Measurements from ENCODE around the gene FOXP1. TPM values are rescaled to one million over a fixed set of nuclear protein-coding genes. Genes with fewer than 3 reads are reported as not detected.
A peak's percentile ranks its signal among the peaks of the same experiment; 100 is the strongest.

Gene FOXP1
- total RNA-seq, 1 experiment from 2014 or later, result 75.3 TPM

GRCh38 chr3:71414189-71414927 lies 169.2 kb downstream of the FOXP1 start:
- peaks cover 19 to 22% of the 10 kb centered on the region in 2 experiments for H3K4me1 Mint-ChIP-seq
- no peak overlapping the region for H2BK12ac ChIP-seq (ENCODE audit: insufficient read length, low read depth, low read length)
- H3K4me2 ChIP-seq (ENCODE audit: insufficient read depth, insufficient read length, low read length), result no peak overlapping the region
- no peak overlapping the region for H3K56ac ChIP-seq (ENCODE audit: insufficient read length, low read depth, low read length)
- no peaks in the 10 kb centered on the region; a peak in 1 of 5 replicates for H3K9me3 Mint-ChIP-seq
- no peak overlapping the region for H3K27ac ChIP-seq (ENCODE audit: insufficient read length, low read depth, low read length)
- H4K5ac ChIP-seq (ENCODE audit: insufficient read length, low read depth, low read length), result no peak overlapping the region
- no peak overlapping the region for H2AK5ac ChIP-seq (ENCODE audit: insufficient read length, low read length)
- peak overlapping the region in 1 of 3 experiments; percentile 18; a peak in 1 of 7 replicates for H3K27ac Mint-ChIP-seq
- no peaks in the 10 kb centered on the region for H3K79me2 ChIP-seq (ENCODE audit: insufficient read depth, low read length)
- H3K79me1 ChIP-seq (ENCODE audit: insufficient read depth, low read depth, low read length, poor library complexity, severe bottlenecking), result no peaks in the 10 kb centered on the region
- H4K20me1 ChIP-seq (ENCODE audit: control insufficient read depth, insufficient read depth, insufficient read length), result no peaks in the 10 kb centered on the region
- H3K4me3 Mint-ChIP-seq, result no peak overlapping the region
- no peaks in the 10 kb centered on the region for H3K4me1 ChIP-seq (ENCODE audit: insufficient read depth, low read length)
- no peak for TF ChIP-seq CTCF (conservative IDR thresholded peaks at IDR 0.05)
- H3K36me3 Mint-ChIP-seq (ENCODE audit: insufficient read depth in 1 of 3, low read depth in 3 of 3), result no peaks in the 10 kb centered on the region
- peak overlapping the region; percentile 43 for H3K14ac ChIP-seq (ENCODE audit: insufficient read depth, low read length)
- no CpG with 5 or more reads among the region's 15 CpGs for WGBS (ENCODE audit: extremely low coverage, insufficient read length, low lambda C conversion rate)
- H2BK5ac ChIP-seq (ENCODE audit: insufficient read length, low read length), result no peak overlapping the region
- H2BK20ac ChIP-seq (ENCODE audit: low read depth, low read length, poor library complexity, severe bottlenecking), result no peak overlapping the region
- no peaks in the 10 kb centered on the region for H3K23me2 ChIP-seq (ENCODE audit: insufficient read length, low read depth, low read length, poor library complexity, severe bottlenecking)
- no peak overlapping the region for H3K18ac ChIP-seq (ENCODE audit: insufficient read length, low read depth, low read length)
- no peak for DNase-seq
- H3K27me3 ChIP-seq (ENCODE audit: insufficient read depth, low read length), result no peaks in the 10 kb centered on the region
- H3K9me3 ChIP-seq (ENCODE audit: control insufficient read depth, low read depth, low read length), result no peaks in the 10 kb centered on the region
- H3K4ac ChIP-seq (ENCODE audit: low read depth, low read length), result no peak overlapping the region
- H4K8ac ChIP-seq (replicated peaks; ENCODE audit: insufficient read length, low read depth, low read length), result no peak overlapping the region
- H3K23ac ChIP-seq (ENCODE audit: insufficient read length, low read depth, low read length), result no peak overlapping the region
- no peaks in the 10 kb centered on the region for H3K27me3 Mint-ChIP-seq (ENCODE audit: low read depth)
- H2AFZ ChIP-seq (ENCODE audit: low read length), result no peak overlapping the region
- no peak overlapping the region for H2BK120ac ChIP-seq (ENCODE audit: low read depth, low read length, poor library complexity, severe bottlenecking)
- no peak overlapping the region for H2BK15ac ChIP-seq (ENCODE audit: low read depth, low read length)
- no peak overlapping the region for H3T11ph ChIP-seq (ENCODE audit: low read length)
- no peak overlapping the region for H3K9ac ChIP-seq (ENCODE audit: extremely low read depth, insufficient read length, low read length)
- no peak overlapping the region for H4K91ac ChIP-seq (ENCODE audit: insufficient read length, low read depth, low read length)

Data from H9 (cell line).